Stimulated activated naive CD8-positive, alpha-beta T cell treated with anti-CD3 and anti-CD28 coated beads, Interleukin-15, amount 100 ng/mL, for 72 hours (primary cell): ENCODE data around the gene CTLA4.

Source experiments
- ATAC-seq: fragments of 150-1000 bp; cut with Tn5 transposase; 2 replicates; pipeline ENCODE4 v1.10.0; 2021; ENCODE audit warnings: mild to moderate bottlenecking, moderate library complexity
- DNase-seq, 2 donors: peaks; one replicate each; pipeline ENCODE4 v3.0.0; 2021 to 2022
- H3K27ac Mint-ChIP-seq, 2 donors: one replicate each; pipeline ENCODE4 v1.8.0; 2022; ENCODE audit warnings: mild to moderate bottlenecking in 2 of 2, mixed read lengths in 2 of 2, moderate library complexity in 2 of 2
- H3K27me3 Mint-ChIP-seq: one replicate; pipeline ENCODE4 v1.8.0; 2022; ENCODE audit warnings: mixed read lengths
- H3K4me1 Mint-ChIP-seq: one replicate; pipeline ENCODE4 v1.8.0; 2022; ENCODE audit warnings: mild to moderate bottlenecking, mixed read lengths
- H3K4me3 Mint-ChIP-seq, 2 donors: one replicate each; pipeline ENCODE4 v1.8.0; 2022; ENCODE audit warnings: mild to moderate bottlenecking in 2 of 2, mixed read lengths in 2 of 2, moderate library complexity in 1 of 2
- H3K9me3 Mint-ChIP-seq, 2 donors: one replicate each; pipeline ENCODE4 v1.8.0; 2022; ENCODE audit warnings: mixed read lengths in 2 of 2

The CTLA4 gene

GRCh38 chr2:203846490-203847105 is 21.0 kb upstream of the CTLA4 start:
- Mint-ChIP-seq H3K4me3 (no peak overlapping the region), H3K9me3 (peaks cover 10% of the 10 kb centered on the region in 2 donors), H3K4me1 (peaks cover 31% of the 10 kb centered on the region), H3K27ac (no peak overlapping the region), H3K27me3 (no peaks in the 10 kb centered on the region)
- DNase-seq (no peak), ATAC-seq (no peak)

- H3K9me3 Mint-ChIP-seq: peaks cover 10% of the 10 kb centered on the region in 2 donors
- no peak overlapping the region for H3K27ac Mint-ChIP-seq
- no peaks in the 10 kb centered on the region for H3K27me3 Mint-ChIP-seq
- ATAC-seq (peak; percentile 80), DNase-seq (no peak)
- peak overlapping the region in 1 of 2 donors; percentile 16 for H3K4me3 Mint-ChIP-seq
- peaks cover 38% of the 10 kb centered on the region for H3K4me1 Mint-ChIP-seq
Observed at GRCh38 chr2:203849010-203849409, 18.6 kb upstream of the CTLA4 start.

- H3K27me3 Mint-ChIP-seq: no peaks in the 10 kb centered on the region
- H3K4me1 Mint-ChIP-seq: peaks cover 62% of the 10 kb centered on the region
- peak overlapping the region; percentile 20 to 94 for H3K27ac Mint-ChIP-seq
- ATAC-seq (peak; percentile 62), DNase-seq (no peak)
- H3K9me3 Mint-ChIP-seq: peaks cover 6 to 10% of the 10 kb centered on the region in 2 donors
- peak overlapping the region; percentile 27 to 56 for H3K4me3 Mint-ChIP-seq
Observed at GRCh38 chr2:203852760-203853159, 14.8 kb upstream of the CTLA4 start.

- ATAC-seq (peak; percentile 81), DNase-seq (no peak)
- Mint-ChIP-seq H3K4me1 (peaks cover 67% of the 10 kb centered on the region), H3K27ac (peak overlapping the region; percentile 8 to 87), H3K4me3 (peak overlapping the region; percentile 61 to 79), H3K9me3 (peaks cover 5 to 10% of the 10 kb centered on the region in 2 donors), H3K27me3 (no peaks in the 10 kb centered on the region)
Observed at GRCh38 chr2:203853271-203853670, 14.3 kb upstream of the CTLA4 start.

GRCh38 chr2:203853722-203854121 is 13.8 kb upstream of the CTLA4 start:
- Mint-ChIP-seq H3K27ac (peak overlapping the region in 1 of 2 donors; percentile 8), H3K27me3 (no peaks in the 10 kb centered on the region), H3K4me3 (peak overlapping the region; percentile 34 to 79), H3K4me1 (peaks cover 71% of the 10 kb centered on the region), H3K9me3 (peaks cover 5 to 10% of the 10 kb centered on the region in 2 donors)
- ATAC-seq (peak; percentile 5), DNase-seq (no peak)

- H3K4me3 Mint-ChIP-seq: no peak overlapping the region
- ATAC-seq (no peak), DNase-seq (no peak)
- H3K4me1 Mint-ChIP-seq: peaks cover 76% of the 10 kb centered on the region
- H3K27me3 Mint-ChIP-seq: no peaks in the 10 kb centered on the region
- no peak overlapping the region for H3K27ac Mint-ChIP-seq
- H3K9me3 Mint-ChIP-seq: peaks cover under 1 to 10% of the 10 kb centered on the region in 2 donors
Observed at GRCh38 chr2:203855274-203855673, 12.3 kb upstream of the CTLA4 start.

GRCh38 chr2:203857656-203858055 is 9.9 kb upstream of the CTLA4 start:
- ATAC-seq (no peak), DNase-seq (no peak)
- Mint-ChIP-seq H3K4me1 (peaks cover 83% of the 10 kb centered on the region), H3K4me3 (no peak overlapping the region), H3K27me3 (no peaks in the 10 kb centered on the region), H3K27ac (no peak overlapping the region), H3K9me3 (no peaks in the 10 kb centered on the region)

- H3K27ac Mint-ChIP-seq: no peak overlapping the region
- H3K4me3 Mint-ChIP-seq: no peak overlapping the region
- H3K9me3 Mint-ChIP-seq: no peaks in the 10 kb centered on the region
- peaks cover 81% of the 10 kb centered on the region for H3K4me1 Mint-ChIP-seq
- no peaks in the 10 kb centered on the region for H3K27me3 Mint-ChIP-seq
- peak in 1 of 2 donors; percentile 34 for DNase-seq
- peak; percentile 55 for ATAC-seq
Observed at GRCh38 chr2:203858176-203858575, 9.4 kb upstream of the CTLA4 start.

GRCh38 chr2:203859030-203859789 is 8.4 kb upstream of the CTLA4 start:
- peak overlapping the region in 1 of 2 donors; percentile 27 for H3K27ac Mint-ChIP-seq
- no peak overlapping the region for H3K4me3 Mint-ChIP-seq
- H3K27me3 Mint-ChIP-seq: no peaks in the 10 kb centered on the region
- no peak for DNase-seq
- H3K9me3 Mint-ChIP-seq: peaks cover 7 to 8% of the 10 kb centered on the region in 2 donors
- no peak for ATAC-seq
- peaks cover 81% of the 10 kb centered on the region for H3K4me1 Mint-ChIP-seq

GRCh38 chr2:203861197-203861596 is 6.4 kb upstream of the CTLA4 start:
- ATAC-seq: peak; percentile 79
- peak overlapping the region; percentile 42 to 53 for H3K4me3 Mint-ChIP-seq
- DNase-seq: no peak
- H3K9me3 Mint-ChIP-seq: peaks cover 12 to 14% of the 10 kb centered on the region in 2 donors
- H3K27me3 Mint-ChIP-seq: no peaks in the 10 kb centered on the region
- H3K27ac Mint-ChIP-seq: peak overlapping the region; percentile 8 to 11
- H3K4me1 Mint-ChIP-seq: peaks cover 89% of the 10 kb centered on the region

GRCh38 chr2:203861607-203862006 is 6.0 kb upstream of the CTLA4 start:
- H3K4me3 Mint-ChIP-seq: peak overlapping the region; percentile 42 to 53
- ATAC-seq (peak; percentile 83), DNase-seq (no peak)
- H3K27me3 Mint-ChIP-seq: no peaks in the 10 kb centered on the region
- peak overlapping the region in 1 of 2 donors; percentile 8 for H3K27ac Mint-ChIP-seq
- peaks cover 12 to 14% of the 10 kb centered on the region in 2 donors for H3K9me3 Mint-ChIP-seq
- peaks cover 89% of the 10 kb centered on the region for H3K4me1 Mint-ChIP-seq

- Mint-ChIP-seq H3K27me3 (no peaks in the 10 kb centered on the region), H3K27ac (peak overlapping the region; percentile 97 to 99), H3K9me3 (peaks cover 4 to 10% of the 10 kb centered on the region in 2 donors), H3K4me1 (peaks cover 60% of the 10 kb centered on the region), H3K4me3 (peak overlapping the region; percentile 85 to 96)
- DNase-seq (peak; percentile 49 to 61), ATAC-seq (peak; percentile 59)
Observed at GRCh38 chr2:203869223-203870042, 1.9 kb downstream of the CTLA4 start.

- no peak for ATAC-seq
- Mint-ChIP-seq H3K4me1 (peaks cover 64% of the 10 kb centered on the region), H3K27ac (peak overlapping the region; percentile 97 to 99)
Observed at GRCh38 chr2:203870481-203870880, 2.9 kb downstream of the CTLA4 start.

GRCh38 chr2:203870941-203871340 is 3.4 kb downstream of the CTLA4 start:
- Mint-ChIP-seq H3K4me1 (peaks cover 64% of the 10 kb centered on the region), H3K27me3 (no peaks in the 10 kb centered on the region), H3K9me3 (peaks cover 0 to 10% of the 10 kb centered on the region in 2 donors), H3K27ac (peak overlapping the region; percentile 97 to 99), H3K4me3 (peak overlapping the region; percentile 85 to 96)
- DNase-seq (no peak), ATAC-seq (peak; percentile 24)

More at GRCh38 chr2:203870481-203870880, 2.9 kb downstream of the CTLA4 start:
- peak overlapping the region; percentile 85 to 96 for H3K4me3 Mint-ChIP-seq
- no peaks in the 10 kb centered on the region for H3K27me3 Mint-ChIP-seq
- peak; percentile 26 to 35 for DNase-seq
- peaks cover 0 to 15% of the 10 kb centered on the region in 2 donors for H3K9me3 Mint-ChIP-seq

GRCh38 chr2:203871371-203871983 is 3.9 kb downstream of the CTLA4 start:
- Mint-ChIP-seq H3K4me3 (peak overlapping the region; percentile 85 to 96), H3K27me3 (no peaks in the 10 kb centered on the region), H3K9me3 (peaks cover 0 to 10% of the 10 kb centered on the region in 2 donors), H3K4me1 (peaks cover 62% of the 10 kb centered on the region), H3K27ac (peak overlapping the region; percentile 97 to 99)
- DNase-seq (peak; percentile 58 to 72), ATAC-seq (peak; percentile 78)
